Adrenal gland (tissue), 12 donors: ENCODE measurements around the gene FAM24B. TPM values are rescaled to one million over a fixed set of nuclear protein-coding genes. Genes with fewer than 3 reads are reported as not detected.

Source experiments
- DNase-seq, 7 donors: peaks; one replicate each; pipeline ENCODE4 v3.0.0-alpha.2; 2019 to 2020
- H3K27ac ChIP-seq, 5 donors: fragments of 200-600 bp; sonication (generic) in 4 of 5; 1 replicate in 3 of 5; 2 replicates in 2 of 5; pipeline versions ENCODE4 v1.5.1 to v1.8.0; 2016 to 2020; ENCODE audit warnings: mild to moderate bottlenecking in 1 of 5
- H3K27me3 ChIP-seq: fragments of 200-600 bp; 2 replicates; pipeline ENCODE4 v1.8.0; 2021
- H3K36me3 ChIP-seq, 2 donors: fragments of 200-600 bp; replicated peaks in 1 of 2; 1 replicate in 1 of 2; 2 replicates in 1 of 2; pipeline versions ENCODE4 v1.5.1 to v1.8.0; 2018 to 2022
- H3K4me1 ChIP-seq, 2 donors: fragments of 200-600 bp; replicated peaks in 1 of 2; 1 replicate in 1 of 2; 2 replicates in 1 of 2; pipeline versions ENCODE4 v1.5.1 to v1.8.0; 2018 to 2021
- H3K4me3 ChIP-seq, 4 donors: fragments of 200-600 bp; sonication (generic) in 3 of 4; one replicate each; pipeline ENCODE4 v1.5.1; 2016 to 2018
- H3K9me3 ChIP-seq, 3 donors: fragments of 200-600 bp; sonication (generic) in 1 of 3; replicated peaks in 1 of 3; 1 replicate in 2 of 3; 2 replicates in 1 of 3; pipeline versions ENCODE4 v1.5.1 to v1.8.0; 2016 to 2021
- CTCF ChIP-seq, 6 experiments: fragments of 450-650 bp in 4 of 6; fragments of 200-600 bp in 2 of 6; sonication (generic) in 1 of 6; IDR thresholded peaks; 1 replicate in 5 of 6; 2 replicates in 1 of 6; pipeline versions ENCODE4 v1.5.1 to v1.8.0; 2016 to 2021; ENCODE audit warnings: antibody characterized with exemption in 6 of 6, mild to moderate bottlenecking in 2 of 6, moderate library complexity in 1 of 6
- POLR2A ChIP-seq, 2 donors: fragments of 450-650 bp; IDR thresholded peaks; one replicate each; pipeline ENCODE4 v1.6.1; 2017; ENCODE audit warnings: antibody characterized with exemption in 2 of 2, mild to moderate bottlenecking in 2 of 2, moderate library complexity in 1 of 2
- WGBS, 4 donors: extraction: QIAGEN DNeasy Blood & Tissue Kit in 2 of 4; methylation state at CpG; one replicate each; pipeline versions ENCODE4 v1.1.5 to v1.1.7; 2013 to 2017; 5-methylcytosine and 5-hydroxymethylcytosine counted together
- intact Hi-C, 2 donors: fragments of 100-400 bp; cut with DNase I; formaldehyde crosslinking; loops; one replicate each; pipeline versions ENCODE4 v1.14.1 to v1.15.0; 2022 to 2023
- polyA plus RNA-seq, 3 donors: library from polyadenylated mRNA; stranded (reverse); fragments of 200-250 nt in 2 of 3; fragments of 350-450 nt in 1 of 3; fragmentation: Illumina TruSeq in 1 of 3; extraction: RNeasy Lipid Tissue Mini Kit (QIAGEN cat#74804) in 1 of 3; gene quantifications; one replicate each; pipeline ENCODE4 v1.2.3, GENCODE V29; 2013 to 2014
- total RNA-seq, 9 donors: library from RNA; depleted of rRNA in 4 of 9; stranded (reverse); fragments of >200 nt in 4 of 9; fragments of 120-200 nt in 1 of 9; fragmentation: NEBNext Ultra II Directional in 1 of 9; extraction: Animal tissue kit (Norgen Biotek cat#: 25700) in 1 of 9; gene quantifications; one replicate each; pipeline versions ENCODE4 v1.1.0 to v1.2.4, GENCODE V29; 2013 to 2023
- donor health status: healthy with polysubstance abuse.
- donor health status: Bipolar disorder and iron deficiency.
- donor health status: DM: yes; HTN: yes; CAD: no.
- donor health status: DM: no; HTN: no; CAD: no.
- donor health status: DM: no; HTN: no; CAD: no.
- donor health status: DM: yes; HTN: yes; CAD: no.

The FAM24B gene
- total and polyA plus RNA-seq, 12 donors: 0.77 to 4.1 (median 2.0) TPM; not detected in 1

GRCh38 chr10:122894261-122894944 lies 15.0 kb upstream of the FAM24B start:
- intact Hi-C loops: no loop called here
- WGBS, 4 donors: 77 to 87% (median 82%) methylated on average over 5 of the region's 5 CpGs
- no peaks in the 10 kb centered on the region for H3K27me3 ChIP-seq

GRCh38 chr10:122884166-122884565 lies 4.8 kb upstream of the FAM24B start:
- Histone ChIP-seq H3K36me3 (no peaks in the 10 kb centered on the region), H3K27ac (no peak overlapping the region), H3K27me3 (no peaks in the 10 kb centered on the region), H3K4me1 (peaks cover 6 to 8% of the 10 kb centered on the region in 2 donors), H3K4me3 (no peak overlapping the region), H3K9me3 (no peaks in the 10 kb centered on the region)
- 83 to 87% (median 86%) methylated on average over 1 of the region's 1 CpG for WGBS, 4 donors
- no peak for DNase-seq
- TF ChIP-seq CTCF (IDR thresholded peaks at IDR 0.05) (no peak), POLR2A (IDR thresholded peaks at IDR 0.05) (no peak)
- intact Hi-C loops: no loop called here

More at GRCh38 chr10:122894261-122894944, 15.0 kb upstream of the FAM24B start:
- H3K27ac ChIP-seq: no peak overlapping the region
- no peak overlapping the region for H3K4me3 ChIP-seq
- no peak for DNase-seq
- H3K36me3 ChIP-seq: no peaks in the 10 kb centered on the region
- H3K9me3 ChIP-seq: no peaks in the 10 kb centered on the region
- TF ChIP-seq POLR2A (IDR thresholded peaks at IDR 0.05): no peak
- H3K4me1 ChIP-seq: no peaks in the 10 kb centered on the region

- H3K4me3 ChIP-seq: no peak overlapping the region
- intact Hi-C loops: no loop called here
- TF ChIP-seq POLR2A (IDR thresholded peaks at IDR 0.05): no peak
- TF ChIP-seq CTCF (IDR thresholded peaks at IDR 0.05): no peak
- H3K9me3 ChIP-seq: no peaks in the 10 kb centered on the region
- DNase-seq: no peak
- no peaks in the 10 kb centered on the region for H3K36me3 ChIP-seq
- no peaks in the 10 kb centered on the region for H3K27me3 ChIP-seq
- no peak overlapping the region for H3K27ac ChIP-seq
- peaks cover 6 to 15% of the 10 kb centered on the region in 2 donors for H3K4me1 ChIP-seq
Measured at GRCh38 chr10:122882766-122883165, 3.4 kb upstream of the FAM24B start.

- H3K9me3 ChIP-seq: no peaks in the 10 kb centered on the region
- 49 to 72% (median 59%) methylated on average over 12 to 14 of the region's 14 CpGs for WGBS, 4 donors
- intact Hi-C loops: no loop called here
Measured at GRCh38 chr10:122878799-122879338, 512 bp downstream of the FAM24B start.

More at GRCh38 chr10:122878799-122879338, 512 bp downstream of the FAM24B start:
- Histone ChIP-seq H3K4me1 (peaks cover 6 to 15% of the 10 kb centered on the region in 2 donors), H3K27ac (peak overlapping the region in 2 of 5 donors; percentile 2 to 22), H3K27me3 (no peaks in the 10 kb centered on the region), H3K36me3 (no peaks in the 10 kb centered on the region), H3K4me3 (peak overlapping the region in 2 of 4 donors; percentile 29 to 57)
- no peak for DNase-seq
- TF ChIP-seq POLR2A (IDR thresholded peaks at IDR 0.05): no peak
- TF ChIP-seq CTCF (IDR thresholded peaks at IDR 0.05): no peak
